ENCODE results near the gene SNCG. TPM values are rescaled to one million over a fixed set of nuclear protein-coding genes. Genes with fewer than 3 reads are reported as not detected.
"Not testable (repeated sequence)": the region's sequence is repeated elsewhere in the genome, so short reads cannot be mapped to it uniquely, and the experiment has no call there.

SNCG gene
- total and polyA plus RNA-seq, 3 donors from 2014 or later: 8.3 to 30.3 (median 8.9) TPM

DNA sequence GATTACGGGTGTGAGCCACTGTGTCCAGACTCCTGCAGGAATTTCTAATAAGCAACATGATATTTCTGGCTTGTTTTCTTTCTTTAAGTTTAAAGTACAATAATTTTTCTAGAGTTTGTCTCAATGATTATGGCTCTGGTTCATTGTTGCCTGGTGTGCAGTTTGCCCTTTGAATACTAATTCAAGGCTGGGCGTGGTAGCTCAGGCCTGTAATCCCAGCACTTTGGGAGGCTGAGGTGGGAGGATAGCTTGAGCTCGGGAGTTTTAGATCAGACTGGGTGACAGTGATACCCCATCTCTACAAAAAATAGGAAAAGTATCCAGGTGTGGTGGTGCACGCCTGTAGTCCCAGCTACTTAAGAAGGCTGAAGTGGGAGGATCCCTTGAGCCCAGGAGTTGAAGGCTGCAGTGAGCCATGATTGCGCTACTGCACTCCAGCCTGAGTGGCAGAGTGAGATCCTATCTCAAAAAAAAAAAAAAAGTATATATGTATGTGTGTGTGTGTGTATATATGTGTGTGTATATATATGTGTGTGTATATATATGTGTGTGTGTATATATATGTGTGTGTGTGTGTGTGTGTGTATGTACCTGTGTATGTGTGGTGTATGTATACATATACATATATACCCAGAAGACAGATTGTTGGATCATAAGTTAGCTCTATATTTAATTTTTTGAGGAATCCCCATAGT is 18.1 kb downstream of the SNCG start:
- Histone ChIP-seq H3K27me3 (no peaks in the 10 kb centered on the region), H3K4me3 (no peak overlapping the region), H3K27ac (no peak overlapping the region), H3K4me1 (peaks cover 25% of the 10 kb centered on the region), H3K36me3 (ENCODE audit: low read depth, missing control alignments) (no peaks in the 10 kb centered on the region), H3K9me3 (no peaks in the 10 kb centered on the region)
- intact Hi-C loops (cut with DNase I; ENCODE audit: low total_unique reads): loop anchor here (10.0 kb wide), 1 partner anchor 118 kb away; the partner anchor contains the start of genes GLUD1 and SHLD2
- DNase-seq: no peak
- WGBS, 2 donors: 92 to 97% methylated on average over 5 of the region's 5 CpGs
- TF ChIP-seq, protein P1, sequence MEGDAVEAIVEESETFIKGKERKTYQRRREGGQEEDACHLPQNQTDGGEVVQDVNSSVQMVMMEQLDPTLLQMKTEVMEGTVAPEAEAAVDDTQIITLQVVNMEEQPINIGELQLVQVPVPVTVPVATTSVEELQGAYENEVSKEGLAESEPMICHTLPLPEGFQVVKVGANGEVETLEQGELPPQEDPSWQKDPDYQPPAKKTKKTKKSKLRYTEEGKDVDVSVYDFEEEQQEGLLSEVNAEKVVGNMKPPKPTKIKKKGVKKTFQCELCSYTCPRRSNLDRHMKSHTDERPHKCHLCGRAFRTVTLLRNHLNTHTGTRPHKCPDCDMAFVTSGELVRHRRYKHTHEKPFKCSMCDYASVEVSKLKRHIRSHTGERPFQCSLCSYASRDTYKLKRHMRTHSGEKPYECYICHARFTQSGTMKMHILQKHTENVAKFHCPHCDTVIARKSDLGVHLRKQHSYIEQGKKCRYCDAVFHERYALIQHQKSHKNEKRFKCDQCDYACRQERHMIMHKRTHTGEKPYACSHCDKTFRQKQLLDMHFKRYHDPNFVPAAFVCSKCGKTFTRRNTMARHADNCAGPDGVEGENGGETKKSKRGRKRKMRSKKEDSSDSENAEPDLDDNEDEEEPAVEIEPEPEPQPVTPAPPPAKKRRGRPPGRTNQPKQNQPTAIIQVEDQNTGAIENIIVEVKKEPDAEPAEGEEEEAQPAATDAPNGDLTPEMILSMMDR (IDR thresholded peaks at IDR 0.05): no peak
- TF ChIP-seq POLR2A (IDR thresholded peaks at IDR 0.05): no peak

DNA sequence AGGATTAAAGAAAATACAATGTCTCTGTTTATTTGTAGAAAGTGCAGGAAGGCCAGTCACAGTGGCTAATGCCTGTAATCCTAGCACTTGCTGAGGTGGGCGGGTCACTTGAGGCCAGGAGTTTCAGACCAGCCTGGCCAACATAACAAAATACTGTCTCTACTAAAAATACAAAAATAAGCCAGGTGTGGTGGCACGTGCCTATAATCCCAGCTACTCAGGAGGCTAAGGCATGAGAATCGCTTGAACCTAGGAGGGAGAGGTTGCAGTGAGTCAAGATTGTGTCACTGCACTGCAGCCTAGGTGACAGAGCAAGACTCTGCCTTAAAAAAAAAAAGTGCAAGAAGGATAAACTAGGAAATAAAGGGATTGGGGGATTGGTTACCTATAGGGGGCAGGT is 20.1 kb downstream of the SNCG start:
- H3K9me3 ChIP-seq; H3K4me3 ChIP-seq; DNase-seq; H3K36me3 ChIP-seq (ENCODE audit: low read depth, missing control alignments); H3K27me3 ChIP-seq: not testable (repeated sequence)
- intact Hi-C loops (cut with DNase I; ENCODE audit: low total_unique reads): loop anchor here (10.0 kb wide), 1 partner anchor 116 kb away; the partner anchor contains the start of genes GLUD1 and SHLD2
- Histone ChIP-seq H3K4me1 (peaks cover 18% of the 10 kb centered on the region), H3K27ac (peak overlapping the region; percentile 51 to 86)
- WGBS, 2 donors: 72 to 80% methylated on average over 3 of the region's 3 CpGs

GRCh38 chr10:86979296-86979818 is 21.0 kb downstream of the SNCG start:
- H3K27me3 ChIP-seq: no peaks in the 10 kb centered on the region
- intact Hi-C loops (cut with DNase I; ENCODE audit: low total_unique reads): loop anchor here (10.0 kb wide), 1 partner anchor 115 kb away; the partner anchor contains the start of genes GLUD1 and SHLD2
- WGBS, 2 donors: 72 to 79% methylated on average over 4 of the region's 4 CpGs

DNA sequence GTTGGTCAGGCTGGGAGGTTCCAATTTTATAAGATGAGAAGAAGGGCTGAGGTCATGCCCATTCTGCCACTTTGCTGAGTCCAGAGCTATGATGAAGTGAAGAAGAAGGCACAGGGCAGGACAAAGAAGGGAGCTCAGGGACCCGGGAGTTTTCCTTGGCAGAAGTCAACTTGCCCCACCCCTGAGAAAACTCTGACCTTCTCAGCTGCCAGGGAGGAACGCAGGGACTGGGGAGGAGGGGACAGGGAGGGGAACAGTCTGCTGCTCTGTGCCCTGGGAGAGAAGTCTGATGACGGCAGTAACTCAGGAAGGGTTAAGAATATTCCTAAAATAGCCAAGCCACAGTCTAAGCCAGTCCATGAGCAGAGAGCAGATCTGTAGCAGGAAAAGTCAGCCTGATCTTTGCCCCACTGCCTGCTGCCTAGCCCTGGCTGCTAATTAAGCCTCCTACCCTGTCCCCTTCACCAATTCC is 21.6 kb downstream of the SNCG start:
- peaks cover 18% of the 10 kb centered on the region for H3K4me1 ChIP-seq
- H3K9me3 ChIP-seq: no peaks in the 10 kb centered on the region
- no peak for DNase-seq
- TF ChIP-seq, protein P1 (IDR thresholded peaks at IDR 0.05): no peak
- TF ChIP-seq POLR2A (IDR thresholded peaks at IDR 0.05): no peak
- H3K36me3 ChIP-seq (ENCODE audit: low read depth, missing control alignments): no peaks in the 10 kb centered on the region
- 25 to 50% methylated on average over 3 of the region's 3 CpGs for WGBS, 2 donors
- intact Hi-C loops (cut with DNase I; ENCODE audit: low total_unique reads): loop anchor here (10.0 kb wide), 1 partner anchor 115 kb away; the partner anchor contains the start of genes GLUD1 and SHLD2
- H3K27me3 ChIP-seq: no peaks in the 10 kb centered on the region
- no peak overlapping the region for H3K4me3 ChIP-seq
- H3K27ac ChIP-seq: peak overlapping the region; percentile 56 to 86

More at GRCh38 chr10:86979296-86979818, 21.0 kb downstream of the SNCG start:
- DNase-seq: no peak
- Histone ChIP-seq H3K9me3 (no peaks in the 10 kb centered on the region), H3K27ac (peak overlapping the region; percentile 56 to 86), H3K4me3 (no peak overlapping the region), H3K36me3 (ENCODE audit: low read depth, missing control alignments) (no peaks in the 10 kb centered on the region), H3K4me1 (peaks cover 18% of the 10 kb centered on the region)
- TF ChIP-seq POLR2A (IDR thresholded peaks at IDR 0.05): no peak
- TF ChIP-seq, protein P1 (IDR thresholded peaks at IDR 0.05): no peak

DNA sequence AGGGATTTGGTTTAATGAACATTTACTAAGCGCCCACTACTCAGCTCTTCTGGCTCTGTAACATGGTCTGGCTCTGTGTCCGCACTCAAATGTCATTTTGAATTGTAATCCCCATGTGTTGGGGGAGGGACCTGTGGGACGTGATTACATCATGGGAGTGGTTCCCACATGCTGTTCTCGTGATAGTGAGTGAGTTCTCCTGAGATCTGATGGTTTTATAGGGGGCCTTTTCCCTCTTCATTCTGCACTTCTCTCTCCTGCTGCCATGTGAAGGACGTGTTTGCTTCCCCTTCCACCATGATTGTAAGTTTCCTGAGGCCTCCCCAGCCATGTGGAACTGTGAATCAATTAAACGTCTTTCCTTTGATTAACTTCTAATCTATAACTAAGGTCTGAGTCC is 22.6 kb downstream of the SNCG start:
- Histone ChIP-seq H3K27ac (peak overlapping the region in 1 of 2 donors; percentile 86), H3K4me1 (peaks cover 18% of the 10 kb centered on the region)
- 66 to 82% methylated on average over 6 of the region's 6 CpGs for WGBS, 2 donors
- H3K36me3 ChIP-seq (ENCODE audit: low read depth, missing control alignments); H3K9me3 ChIP-seq; intact Hi-C loops (cut with DNase I; ENCODE audit: low total_unique reads); H3K4me3 ChIP-seq; H3K27me3 ChIP-seq; DNase-seq: not testable (repeated sequence)
